Neural crest cell (in vitro differentiated cells): ENCODE measurements around the gene HDLBP. TPM values are rescaled to one million over a fixed set of nuclear protein-coding genes. Genes with fewer than 3 reads are reported as not detected.

Experiments used
- DNase-seq: peaks from one replicate; pipeline ENCODE4 v3.0.0; 2021; ENCODE audit warnings: low read depth, mixed read lengths, low spot score
- H3K27ac Mint-ChIP-seq: one replicate; pipeline ENCODE4 v1.8.0; 2021; ENCODE audit warnings: mild to moderate bottlenecking, mixed read lengths; ENCODE audit not compliant: unreplicated experiment
- H3K27me3 Mint-ChIP-seq: 2 replicates; pipeline ENCODE4 v1.8.0; 2021; ENCODE audit warnings: low read depth, mild to moderate bottlenecking, mixed read lengths
- H3K36me3 Mint-ChIP-seq: 2 replicates; pipeline ENCODE4 v1.8.0; 2021; ENCODE audit warnings: low read depth, mild to moderate bottlenecking, mixed read lengths
- H3K4me1 Mint-ChIP-seq: 2 replicates; pipeline ENCODE4 v1.8.0; 2021; ENCODE audit warnings: mixed read lengths
- H3K4me3 Mint-ChIP-seq: one replicate; pipeline ENCODE4 v1.8.0; 2021; ENCODE audit warnings: mild to moderate bottlenecking, mixed read lengths
- H3K9me3 Mint-ChIP-seq: 2 replicates; pipeline ENCODE4 v1.8.0; 2021; ENCODE audit warnings: mixed read lengths
- total RNA-seq: library from RNA; stranded (reverse); gene quantifications from 2 replicates; pipeline ENCODE4 v1.2.1, GENCODE V29; 2021
- TF ChIP-seq, protein P1 (sequence below): fragments of 200-600 bp; sonication (generic); conservative IDR thresholded peaks from 2 replicates; pipeline ENCODE4 v1.5.0; 2021; ENCODE audit warnings: antibody characterized with exemption, mild to moderate bottlenecking

HDLBP gene
- total RNA-seq, 1 donor from 2014 or later, result 333 TPM

DNA sequence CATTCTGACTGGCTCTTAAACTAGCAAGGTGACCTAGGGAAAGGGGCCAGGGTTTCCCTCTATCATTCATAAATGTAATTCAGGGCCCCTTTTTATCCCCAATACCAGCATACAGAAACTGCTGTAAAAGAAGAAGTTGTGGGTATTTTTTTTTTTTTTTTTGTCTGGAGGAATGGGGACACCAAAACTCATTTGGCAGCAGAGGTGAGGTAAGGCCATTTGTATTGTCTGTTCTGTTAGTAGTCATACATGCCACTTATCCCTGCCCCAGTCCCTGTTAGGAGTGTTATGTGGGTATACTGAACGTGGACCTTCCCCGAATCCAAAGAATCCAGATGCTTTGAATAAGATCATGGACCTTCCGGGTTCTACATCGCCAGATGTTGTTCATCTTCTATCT lies 1.9 kb upstream of the HDLBP start:
- Mint-ChIP-seq H3K4me1 (peaks cover 64% of the 10 kb centered on the region), H3K36me3 (peaks cover 5% of the 10 kb centered on the region), H3K4me3 (peak overlapping the region; percentile 100), H3K9me3 (no peaks in the 10 kb centered on the region), H3K27ac (no peak overlapping the region), H3K27me3 (peaks cover 2% of the 10 kb centered on the region)
- no peak for DNase-seq
- TF ChIP-seq, protein P1, sequence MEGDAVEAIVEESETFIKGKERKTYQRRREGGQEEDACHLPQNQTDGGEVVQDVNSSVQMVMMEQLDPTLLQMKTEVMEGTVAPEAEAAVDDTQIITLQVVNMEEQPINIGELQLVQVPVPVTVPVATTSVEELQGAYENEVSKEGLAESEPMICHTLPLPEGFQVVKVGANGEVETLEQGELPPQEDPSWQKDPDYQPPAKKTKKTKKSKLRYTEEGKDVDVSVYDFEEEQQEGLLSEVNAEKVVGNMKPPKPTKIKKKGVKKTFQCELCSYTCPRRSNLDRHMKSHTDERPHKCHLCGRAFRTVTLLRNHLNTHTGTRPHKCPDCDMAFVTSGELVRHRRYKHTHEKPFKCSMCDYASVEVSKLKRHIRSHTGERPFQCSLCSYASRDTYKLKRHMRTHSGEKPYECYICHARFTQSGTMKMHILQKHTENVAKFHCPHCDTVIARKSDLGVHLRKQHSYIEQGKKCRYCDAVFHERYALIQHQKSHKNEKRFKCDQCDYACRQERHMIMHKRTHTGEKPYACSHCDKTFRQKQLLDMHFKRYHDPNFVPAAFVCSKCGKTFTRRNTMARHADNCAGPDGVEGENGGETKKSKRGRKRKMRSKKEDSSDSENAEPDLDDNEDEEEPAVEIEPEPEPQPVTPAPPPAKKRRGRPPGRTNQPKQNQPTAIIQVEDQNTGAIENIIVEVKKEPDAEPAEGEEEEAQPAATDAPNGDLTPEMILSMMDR, result no peak

DNA sequence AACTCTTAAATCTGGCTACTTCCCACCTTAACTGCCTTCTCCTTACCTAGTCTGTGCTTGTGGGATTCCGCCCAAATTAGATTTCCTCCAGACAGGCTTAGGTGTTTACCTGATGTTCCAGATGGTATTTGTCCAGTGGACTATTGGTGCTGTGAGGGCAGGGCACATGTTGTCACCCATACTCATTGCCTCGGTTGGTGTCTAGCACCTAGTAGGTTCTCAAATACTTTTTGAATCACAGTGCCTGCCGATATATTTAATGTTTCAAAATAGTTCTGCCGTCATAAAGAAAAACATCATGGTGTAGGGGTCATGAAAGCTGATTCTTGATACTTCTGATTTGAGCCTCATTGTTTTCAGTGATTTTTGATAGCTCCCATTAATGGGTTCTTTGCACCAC lies 1.4 kb upstream of the HDLBP start:
- Mint-ChIP-seq H3K9me3 (no peaks in the 10 kb centered on the region), H3K27ac (peak overlapping the region; percentile 100), H3K4me3 (peak overlapping the region; percentile 100), H3K36me3 (peaks cover 5% of the 10 kb centered on the region), H3K27me3 (peaks cover 2% of the 10 kb centered on the region), H3K4me1 (peaks cover 64% of the 10 kb centered on the region)
- no peak for DNase-seq
- TF ChIP-seq, protein P1, result no peak

DNA sequence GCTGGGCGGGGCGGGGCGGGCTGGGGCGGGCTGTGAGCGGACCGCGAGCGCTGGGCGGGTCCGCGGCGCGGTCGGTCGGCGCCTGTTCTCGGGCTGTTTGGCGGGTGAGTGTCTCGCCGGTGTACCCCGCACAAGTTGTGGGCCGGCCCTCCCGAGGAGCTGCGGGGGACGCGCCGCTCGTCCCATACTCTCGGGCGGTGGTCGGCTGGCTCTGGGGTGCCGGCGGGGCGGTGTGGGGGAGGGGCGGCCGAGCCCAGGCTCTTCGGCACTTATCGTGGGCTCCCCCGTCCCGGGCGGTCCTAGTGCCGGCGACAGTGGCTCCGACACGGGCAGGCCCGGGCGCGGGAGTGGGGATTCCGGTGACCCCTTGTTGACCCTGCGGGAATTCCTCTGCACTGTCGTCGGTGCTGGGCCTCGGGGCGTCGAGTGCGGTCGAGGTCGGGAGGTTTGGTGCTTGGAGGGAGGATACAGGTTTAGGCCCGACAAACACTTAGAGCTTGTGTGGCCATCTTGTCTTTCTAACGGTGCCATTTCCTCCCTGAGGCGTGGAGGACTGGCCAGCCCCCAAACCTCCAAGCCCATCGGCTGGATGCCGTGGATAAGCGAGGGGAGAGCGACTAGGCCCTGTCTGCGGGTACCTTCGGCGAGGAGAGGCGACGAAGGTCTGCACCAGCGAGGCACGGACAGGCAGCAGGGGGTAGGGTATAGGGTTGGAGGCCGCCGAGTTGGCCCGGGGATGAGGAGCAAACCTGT lies 583 bp upstream of the HDLBP start, which contains the start of gene SEPTIN2:
Gene SEPTIN2, plus strand, starts transcription at position 47 of the 753 bp plus-strand sequence. CDS start 8,308 bp downstream, outside the sequence.
- Mint-ChIP-seq H3K9me3 (no peaks in the 10 kb centered on the region), H3K4me3 (peak within 1 kb of the TSS; percentile 100), H3K27me3 (peaks cover 2% of the 10 kb centered on the region), H3K4me1 (peaks cover 59% of the 10 kb centered on the region), H3K36me3 (peaks cover 5% of the 10 kb centered on the region), H3K27ac (peak within 1 kb of the TSS; percentile 100)
- DNase-seq, result peak; percentile 66
- TF ChIP-seq, protein P1, result no peak

DNA sequence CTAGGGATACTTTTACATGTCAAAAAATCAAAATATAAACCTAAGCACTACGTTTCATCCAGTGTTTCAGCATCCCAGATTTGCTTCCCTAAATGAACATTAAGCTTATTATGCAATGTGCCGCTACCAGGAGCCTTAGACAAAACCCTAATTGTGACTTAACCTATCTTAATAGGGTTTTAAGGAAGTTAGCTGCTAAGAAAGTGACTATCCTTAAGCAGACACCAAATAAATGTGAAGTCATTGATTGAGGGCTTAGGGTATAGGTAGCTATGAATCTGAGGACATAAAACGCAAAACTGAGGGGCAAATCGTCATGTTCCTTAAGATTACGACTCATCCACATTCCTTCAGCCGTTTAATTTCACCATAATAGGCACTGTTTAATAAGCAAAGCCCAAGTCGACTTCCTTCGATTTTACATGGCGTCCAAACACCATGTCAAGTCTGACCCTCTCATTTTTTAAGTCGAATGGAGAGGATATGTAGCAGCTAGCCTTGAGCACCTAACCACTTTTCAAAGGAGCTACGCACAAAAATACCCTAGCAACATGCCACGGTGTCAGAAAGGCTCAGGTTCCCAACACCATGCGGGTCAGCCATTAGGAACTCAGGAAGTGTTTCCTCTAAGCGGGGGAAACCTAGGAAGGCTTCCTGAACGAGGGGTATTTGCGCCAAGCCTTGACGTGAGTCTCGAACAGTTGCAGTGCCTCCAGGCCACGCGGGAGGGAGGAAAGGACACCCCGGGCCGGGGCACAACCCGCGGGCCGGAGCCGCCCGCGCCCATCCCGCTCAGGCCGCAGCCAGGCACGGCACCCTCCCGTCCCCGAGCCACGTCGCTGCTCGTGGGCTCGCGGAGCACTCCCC lies 1.0 kb downstream of the HDLBP start:
- Mint-ChIP-seq H3K27me3 (peaks cover 2% of the 10 kb centered on the region), H3K9me3 (no peaks in the 10 kb centered on the region), H3K4me3 (peak overlapping the region; percentile 92), H3K4me1 (peaks cover 55% of the 10 kb centered on the region), H3K27ac (peak overlapping the region; percentile 90), H3K36me3 (peaks cover 3% of the 10 kb centered on the region)
- TF ChIP-seq, protein P1, result no peak
- DNase-seq, result no peak

DNA sequence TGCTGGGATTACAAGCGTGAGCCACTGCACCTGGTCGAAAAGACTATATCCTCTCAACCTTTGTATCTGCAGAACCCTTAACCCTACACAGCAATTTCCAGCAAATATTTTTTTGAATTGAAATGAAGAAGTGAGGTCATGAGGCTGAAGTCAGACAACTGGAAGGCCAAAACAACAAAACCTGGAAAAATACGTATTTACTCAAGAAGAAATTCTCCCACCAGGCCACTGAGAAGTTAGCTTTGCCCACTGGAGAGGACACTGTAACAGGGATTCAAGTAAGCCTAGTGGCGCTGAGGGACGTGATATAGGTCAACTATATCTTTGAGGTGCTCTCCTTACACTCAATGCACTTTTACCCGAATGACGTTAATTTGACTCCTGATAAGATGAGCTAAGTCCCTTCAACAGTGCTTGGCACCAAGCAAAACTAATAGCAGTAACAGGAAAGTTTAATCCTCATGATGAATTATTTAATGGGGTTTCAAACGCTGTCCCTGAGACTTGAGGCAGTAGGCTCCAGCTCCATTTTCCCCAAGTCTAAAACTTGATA lies 1.9 kb downstream of the HDLBP start:
- Mint-ChIP-seq H3K27me3 (peaks cover 2% of the 10 kb centered on the region), H3K4me1 (peaks cover 49% of the 10 kb centered on the region), H3K27ac (no peak overlapping the region), H3K4me3 (peak overlapping the region; percentile 92), H3K36me3 (peaks cover 3% of the 10 kb centered on the region), H3K9me3 (no peaks in the 10 kb centered on the region)
- TF ChIP-seq, protein P1, result no peak
- DNase-seq, result no peak
